HepG2 (cell line): ENCODE data around the gene HSD11B2. TPM values are rescaled to one million over a fixed set of nuclear protein-coding genes. Genes with fewer than 3 reads are reported as not detected.

Experiments used
- GABPB1 ChIP-seq: IDR thresholded peaks from 2 replicates; pipeline ENCODE4 v1.6.1; 2016; ENCODE audit warnings: mild to moderate bottlenecking, missing genetic modification reagents, moderate library complexity, missing compliant biosample characterization
- GFI1 ChIP-seq: sonication (generic); formaldehyde crosslinking; IDR thresholded peaks from 2 replicates; pipeline ENCODE4 v1.5.0; 2020; ENCODE audit warnings: missing genetic modification reagents, mild to moderate bottlenecking, borderline replicate concordance
- HMGA1 ChIP-seq: sonication (generic); formaldehyde crosslinking; conservative IDR thresholded peaks from 2 replicates; pipeline ENCODE4 v1.4.0; 2020; ENCODE audit warnings: missing genetic modification reagents
- MLLT10 ChIP-seq: sonication (generic); formaldehyde crosslinking; IDR thresholded peaks from 2 replicates; pipeline ENCODE4 v1.4.0; 2020; ENCODE audit warnings: missing genetic modification reagents
- RAD21 ChIP-seq: fragments of 450-650 bp; formaldehyde crosslinking; IDR thresholded peaks from 2 replicates; pipeline ENCODE4 v1.5.0; 2020; ENCODE audit warnings: mild to moderate bottlenecking
- SMYD3 ChIP-seq: sonication (generic); formaldehyde crosslinking; IDR thresholded peaks from 2 replicates; pipeline ENCODE4 v1.8.1; 2023; ENCODE audit warnings: mild to moderate bottlenecking, missing genetic modification reagents
- SOX5 ChIP-seq: IDR thresholded peaks from 2 replicates; pipeline ENCODE4 v1.6.1; 2016; ENCODE audit warnings: borderline replicate concordance
- ZSCAN9 ChIP-seq: IDR thresholded peaks from 2 replicates; pipeline ENCODE4 v1.6.1; 2016; ENCODE audit warnings: borderline replicate concordance
- polyA plus RNA-seq, 8 experiments: library from polyadenylated mRNA; depleted of rRNA in 3 of 8; stranded (reverse) in 7 of 8; unstranded in 1 of 8; fragments of >200 nt; fragmentation: Illumina TruSeq in 4 of 8; extraction: Trizol in 4 of 8; gene quantifications; 2 replicates each; pipeline versions ENCODE4 v1.2.1 to v1.2.3, GENCODE V29; 2011 to 2016; ENCODE audit warnings: low read depth in 4 of 8, missing spikeins in 1 of 8, mixed read lengths in 1 of 8; ENCODE audit not compliant: insufficient read depth in 1 of 8
- total RNA-seq, 5 experiments: library from RNA; depleted of rRNA; stranded (reverse); fragments of >200 nt; fragmentation: Illumina TruSeq; extraction: Trizol; gene quantifications; 2 replicates each; pipeline ENCODE4 v1.2.3, GENCODE V29; 2016; ENCODE audit warnings: low read depth in 1 of 5
- TF ChIP-seq, protein P1 (sequence below): sonication (generic); formaldehyde crosslinking; IDR thresholded peaks from 2 replicates; pipeline ENCODE4 v1.4.0; 2020; ENCODE audit warnings: missing genetic modification reagents, borderline replicate concordance
- TF ChIP-seq, protein P2 (sequence below): sonication (generic); formaldehyde crosslinking; IDR thresholded peaks from 2 replicates; pipeline ENCODE4 v1.9.0; 2021; ENCODE audit warnings: mild to moderate bottlenecking, missing genetic modification reagents
- TF ChIP-seq, protein P3 (sequence below): sonication (generic); formaldehyde crosslinking; IDR thresholded peaks from 2 replicates; pipeline ENCODE4 v1.4.0; 2020; ENCODE audit warnings: low read depth, missing genetic modification reagents
- TF ChIP-seq, protein P4 (sequence below): sonication (generic); formaldehyde crosslinking; IDR thresholded peaks from 2 replicates; pipeline ENCODE4 v1.4.0; 2020; ENCODE audit warnings: mild to moderate bottlenecking, missing genetic modification reagents

Gene HSD11B2
- total and polyA plus RNA-seq, 2 of the 13 experiments (the other 11 are each of a cell fraction or from before 2014, with no cell fraction given), result 8.9 to 13.6 TPM

DNA sequence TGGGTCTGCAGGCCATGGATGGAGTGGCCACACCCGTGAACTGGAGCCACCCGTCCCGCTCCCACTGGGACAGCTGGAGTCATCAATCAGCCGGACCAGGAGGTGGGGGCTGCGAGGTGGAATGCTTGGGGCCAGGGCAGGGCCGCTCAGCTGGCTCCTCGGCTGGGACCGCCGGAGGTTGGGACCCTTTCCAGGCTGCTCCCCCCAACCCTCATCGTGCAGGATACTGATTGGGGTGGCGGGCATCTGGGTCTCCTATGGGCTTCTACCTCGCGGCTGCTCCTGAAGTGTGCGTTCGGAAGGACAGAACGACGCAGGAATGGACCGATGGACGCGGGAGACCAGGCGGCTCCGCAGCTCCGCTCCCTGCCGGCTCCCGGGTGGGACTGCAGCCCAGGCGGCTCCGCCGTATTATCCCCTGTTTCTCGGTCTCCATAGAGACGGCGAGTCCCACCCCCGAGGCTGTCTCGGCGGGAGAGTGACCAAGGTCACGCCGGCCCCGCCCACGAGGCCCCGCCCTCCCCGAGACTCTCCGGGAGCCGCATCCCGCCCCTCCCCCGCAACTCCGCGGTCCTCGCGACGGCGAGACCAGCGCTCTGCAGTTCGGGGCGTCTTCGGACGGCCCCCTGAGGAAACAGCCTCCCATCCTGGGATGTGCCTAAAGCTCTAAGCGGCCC, 37.7 kb upstream of the HSD11B2 start, which contains the start of gene TPPP3 (continued):
- TF ChIP-seq, protein P1, sequence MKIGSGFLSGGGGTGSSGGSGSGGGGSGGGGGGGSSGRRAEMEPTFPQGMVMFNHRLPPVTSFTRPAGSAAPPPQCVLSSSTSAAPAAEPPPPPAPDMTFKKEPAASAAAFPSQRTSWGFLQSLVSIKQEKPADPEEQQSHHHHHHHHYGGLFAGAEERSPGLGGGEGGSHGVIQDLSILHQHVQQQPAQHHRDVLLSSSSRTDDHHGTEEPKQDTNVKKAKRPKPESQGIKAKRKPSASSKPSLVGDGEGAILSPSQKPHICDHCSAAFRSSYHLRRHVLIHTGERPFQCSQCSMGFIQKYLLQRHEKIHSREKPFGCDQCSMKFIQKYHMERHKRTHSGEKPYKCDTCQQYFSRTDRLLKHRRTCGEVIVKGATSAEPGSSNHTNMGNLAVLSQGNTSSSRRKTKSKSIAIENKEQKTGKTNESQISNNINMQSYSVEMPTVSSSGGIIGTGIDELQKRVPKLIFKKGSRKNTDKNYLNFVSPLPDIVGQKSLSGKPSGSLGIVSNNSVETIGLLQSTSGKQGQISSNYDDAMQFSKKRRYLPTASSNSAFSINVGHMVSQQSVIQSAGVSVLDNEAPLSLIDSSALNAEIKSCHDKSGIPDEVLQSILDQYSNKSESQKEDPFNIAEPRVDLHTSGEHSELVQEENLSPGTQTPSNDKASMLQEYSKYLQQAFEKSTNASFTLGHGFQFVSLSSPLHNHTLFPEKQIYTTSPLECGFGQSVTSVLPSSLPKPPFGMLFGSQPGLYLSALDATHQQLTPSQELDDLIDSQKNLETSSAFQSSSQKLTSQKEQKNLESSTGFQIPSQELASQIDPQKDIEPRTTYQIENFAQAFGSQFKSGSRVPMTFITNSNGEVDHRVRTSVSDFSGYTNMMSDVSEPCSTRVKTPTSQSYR (CRISPR knock-in tag), result peak; percentile 58
- TF ChIP-seq MLLT10 (no peak), ZSCAN9 (CRISPR knock-in tag) (no peak), HMGA1 (CRISPR knock-in tag) (no peak), SOX5 (no peak), SMYD3 (no peak), RAD21 (CRISPR knock-in tag) (peak; percentile 80), GABPB1 (CRISPR knock-in tag) (peak; percentile 44; the same call in 1 of the 2 replicates), GFI1 (CRISPR knock-in tag) (no peak)
- TF ChIP-seq, protein P2, sequence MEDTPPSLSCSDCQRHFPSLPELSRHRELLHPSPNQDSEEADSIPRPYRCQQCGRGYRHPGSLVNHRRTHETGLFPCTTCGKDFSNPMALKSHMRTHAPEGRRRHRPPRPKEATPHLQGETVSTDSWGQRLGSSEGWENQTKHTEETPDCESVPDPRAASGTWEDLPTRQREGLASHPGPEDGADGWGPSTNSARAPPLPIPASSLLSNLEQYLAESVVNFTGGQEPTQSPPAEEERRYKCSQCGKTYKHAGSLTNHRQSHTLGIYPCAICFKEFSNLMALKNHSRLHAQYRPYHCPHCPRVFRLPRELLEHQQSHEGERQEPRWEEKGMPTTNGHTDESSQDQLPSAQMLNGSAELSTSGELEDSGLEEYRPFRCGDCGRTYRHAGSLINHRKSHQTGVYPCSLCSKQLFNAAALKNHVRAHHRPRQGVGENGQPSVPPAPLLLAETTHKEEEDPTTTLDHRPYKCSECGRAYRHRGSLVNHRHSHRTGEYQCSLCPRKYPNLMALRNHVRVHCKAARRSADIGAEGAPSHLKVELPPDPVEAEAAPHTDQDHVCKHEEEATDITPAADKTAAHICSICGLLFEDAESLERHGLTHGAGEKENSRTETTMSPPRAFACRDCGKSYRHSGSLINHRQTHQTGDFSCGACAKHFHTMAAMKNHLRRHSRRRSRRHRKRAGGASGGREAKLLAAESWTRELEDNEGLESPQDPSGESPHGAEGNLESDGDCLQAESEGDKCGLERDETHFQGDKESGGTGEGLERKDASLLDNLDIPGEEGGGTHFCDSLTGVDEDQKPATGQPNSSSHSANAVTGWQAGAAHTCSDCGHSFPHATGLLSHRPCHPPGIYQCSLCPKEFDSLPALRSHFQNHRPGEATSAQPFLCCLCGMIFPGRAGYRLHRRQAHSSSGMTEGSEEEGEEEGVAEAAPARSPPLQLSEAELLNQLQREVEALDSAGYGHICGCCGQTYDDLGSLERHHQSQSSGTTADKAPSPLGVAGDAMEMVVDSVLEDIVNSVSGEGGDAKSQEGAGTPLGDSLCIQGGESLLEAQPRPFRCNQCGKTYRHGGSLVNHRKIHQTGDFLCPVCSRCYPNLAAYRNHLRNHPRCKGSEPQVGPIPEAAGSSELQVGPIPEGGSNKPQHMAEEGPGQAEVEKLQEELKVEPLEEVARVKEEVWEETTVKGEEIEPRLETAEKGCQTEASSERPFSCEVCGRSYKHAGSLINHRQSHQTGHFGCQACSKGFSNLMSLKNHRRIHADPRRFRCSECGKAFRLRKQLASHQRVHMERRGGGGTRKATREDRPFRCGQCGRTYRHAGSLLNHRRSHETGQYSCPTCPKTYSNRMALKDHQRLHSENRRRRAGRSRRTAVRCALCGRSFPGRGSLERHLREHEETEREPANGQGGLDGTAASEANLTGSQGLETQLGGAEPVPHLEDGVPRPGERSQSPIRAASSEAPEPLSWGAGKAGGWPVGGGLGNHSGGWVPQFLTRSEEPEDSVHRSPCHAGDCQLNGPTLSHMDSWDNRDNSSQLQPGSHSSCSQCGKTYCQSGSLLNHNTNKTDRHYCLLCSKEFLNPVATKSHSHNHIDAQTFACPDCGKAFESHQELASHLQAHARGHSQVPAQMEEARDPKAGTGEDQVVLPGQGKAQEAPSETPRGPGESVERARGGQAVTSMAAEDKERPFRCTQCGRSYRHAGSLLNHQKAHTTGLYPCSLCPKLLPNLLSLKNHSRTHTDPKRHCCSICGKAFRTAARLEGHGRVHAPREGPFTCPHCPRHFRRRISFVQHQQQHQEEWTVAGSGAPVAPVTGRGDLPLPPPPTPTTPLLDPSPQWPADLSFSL (CRISPR knock-in tag), result no peak
- TF ChIP-seq, protein P3, sequence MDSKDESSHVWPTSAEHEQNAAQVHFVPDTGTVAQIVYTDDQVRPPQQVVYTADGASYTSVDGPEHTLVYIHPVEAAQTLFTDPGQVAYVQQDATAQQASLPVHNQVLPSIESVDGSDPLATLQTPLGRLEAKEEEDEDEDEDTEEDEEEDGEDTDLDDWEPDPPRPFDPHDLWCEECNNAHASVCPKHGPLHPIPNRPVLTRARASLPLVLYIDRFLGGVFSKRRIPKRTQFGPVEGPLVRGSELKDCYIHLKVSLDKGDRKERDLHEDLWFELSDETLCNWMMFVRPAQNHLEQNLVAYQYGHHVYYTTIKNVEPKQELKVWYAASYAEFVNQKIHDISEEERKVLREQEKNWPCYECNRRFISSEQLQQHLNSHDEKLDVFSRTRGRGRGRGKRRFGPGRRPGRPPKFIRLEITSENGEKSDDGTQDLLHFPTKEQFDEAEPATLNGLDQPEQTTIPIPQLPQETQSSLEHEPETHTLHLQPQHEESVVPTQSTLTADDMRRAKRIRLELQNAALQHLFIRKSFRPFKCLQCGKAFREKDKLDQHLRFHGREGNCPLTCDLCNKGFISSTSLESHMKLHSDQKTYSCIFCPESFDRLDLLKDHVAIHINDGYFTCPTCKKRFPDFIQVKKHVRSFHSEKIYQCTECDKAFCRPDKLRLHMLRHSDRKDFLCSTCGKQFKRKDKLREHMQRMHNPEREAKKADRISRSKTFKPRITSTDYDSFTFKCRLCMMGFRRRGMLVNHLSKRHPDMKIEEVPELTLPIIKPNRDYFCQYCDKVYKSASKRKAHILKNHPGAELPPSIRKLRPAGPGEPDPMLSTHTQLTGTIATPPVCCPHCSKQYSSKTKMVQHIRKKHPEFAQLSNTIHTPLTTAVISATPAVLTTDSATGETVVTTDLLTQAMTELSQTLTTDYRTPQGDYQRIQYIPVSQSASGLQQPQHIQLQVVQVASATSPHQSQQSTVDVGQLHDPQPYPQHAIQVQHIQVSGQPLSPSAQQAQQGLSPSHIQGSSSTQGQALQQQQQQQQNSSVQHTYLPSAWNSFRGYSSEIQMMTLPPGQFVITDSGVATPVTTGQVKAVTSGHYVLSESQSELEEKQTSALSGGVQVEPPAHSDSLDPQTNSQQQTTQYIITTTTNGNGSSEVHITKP, result no peak
- TF ChIP-seq, protein P4, sequence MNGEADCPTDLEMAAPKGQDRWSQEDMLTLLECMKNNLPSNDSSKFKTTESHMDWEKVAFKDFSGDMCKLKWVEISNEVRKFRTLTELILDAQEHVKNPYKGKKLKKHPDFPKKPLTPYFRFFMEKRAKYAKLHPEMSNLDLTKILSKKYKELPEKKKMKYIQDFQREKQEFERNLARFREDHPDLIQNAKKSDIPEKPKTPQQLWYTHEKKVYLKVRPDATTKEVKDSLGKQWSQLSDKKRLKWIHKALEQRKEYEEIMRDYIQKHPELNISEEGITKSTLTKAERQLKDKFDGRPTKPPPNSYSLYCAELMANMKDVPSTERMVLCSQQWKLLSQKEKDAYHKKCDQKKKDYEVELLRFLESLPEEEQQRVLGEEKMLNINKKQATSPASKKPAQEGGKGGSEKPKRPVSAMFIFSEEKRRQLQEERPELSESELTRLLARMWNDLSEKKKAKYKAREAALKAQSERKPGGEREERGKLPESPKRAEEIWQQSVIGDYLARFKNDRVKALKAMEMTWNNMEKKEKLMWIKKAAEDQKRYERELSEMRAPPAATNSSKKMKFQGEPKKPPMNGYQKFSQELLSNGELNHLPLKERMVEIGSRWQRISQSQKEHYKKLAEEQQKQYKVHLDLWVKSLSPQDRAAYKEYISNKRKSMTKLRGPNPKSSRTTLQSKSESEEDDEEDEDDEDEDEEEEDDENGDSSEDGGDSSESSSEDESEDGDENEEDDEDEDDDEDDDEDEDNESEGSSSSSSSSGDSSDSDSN, result peak; percentile 47; the same call in 1 of the 2 replicates
